Ramos (cell line): Measurements from ENCODE around the gene GDPD5.

Experiments used
- in situ Hi-C: fragments of 300-500 bp; cut with MboI; formaldehyde crosslinking; loops from one replicate; pipeline ENCODE4 v1.14.3; 2022; ENCODE audit warnings: low sequenced_read_pairs; ENCODE audit not compliant: unreplicated experiment

GDPD5 gene, protein sequence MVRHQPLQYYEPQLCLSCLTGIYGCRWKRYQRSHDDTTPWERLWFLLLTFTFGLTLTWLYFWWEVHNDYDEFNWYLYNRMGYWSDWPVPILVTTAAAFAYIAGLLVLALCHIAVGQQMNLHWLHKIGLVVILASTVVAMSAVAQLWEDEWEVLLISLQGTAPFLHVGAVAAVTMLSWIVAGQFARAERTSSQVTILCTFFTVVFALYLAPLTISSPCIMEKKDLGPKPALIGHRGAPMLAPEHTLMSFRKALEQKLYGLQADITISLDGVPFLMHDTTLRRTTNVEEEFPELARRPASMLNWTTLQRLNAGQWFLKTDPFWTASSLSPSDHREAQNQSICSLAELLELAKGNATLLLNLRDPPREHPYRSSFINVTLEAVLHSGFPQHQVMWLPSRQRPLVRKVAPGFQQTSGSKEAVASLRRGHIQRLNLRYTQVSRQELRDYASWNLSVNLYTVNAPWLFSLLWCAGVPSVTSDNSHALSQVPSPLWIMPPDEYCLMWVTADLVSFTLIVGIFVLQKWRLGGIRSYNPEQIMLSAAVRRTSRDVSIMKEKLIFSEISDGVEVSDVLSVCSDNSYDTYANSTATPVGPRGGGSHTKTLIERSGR

DNA sequence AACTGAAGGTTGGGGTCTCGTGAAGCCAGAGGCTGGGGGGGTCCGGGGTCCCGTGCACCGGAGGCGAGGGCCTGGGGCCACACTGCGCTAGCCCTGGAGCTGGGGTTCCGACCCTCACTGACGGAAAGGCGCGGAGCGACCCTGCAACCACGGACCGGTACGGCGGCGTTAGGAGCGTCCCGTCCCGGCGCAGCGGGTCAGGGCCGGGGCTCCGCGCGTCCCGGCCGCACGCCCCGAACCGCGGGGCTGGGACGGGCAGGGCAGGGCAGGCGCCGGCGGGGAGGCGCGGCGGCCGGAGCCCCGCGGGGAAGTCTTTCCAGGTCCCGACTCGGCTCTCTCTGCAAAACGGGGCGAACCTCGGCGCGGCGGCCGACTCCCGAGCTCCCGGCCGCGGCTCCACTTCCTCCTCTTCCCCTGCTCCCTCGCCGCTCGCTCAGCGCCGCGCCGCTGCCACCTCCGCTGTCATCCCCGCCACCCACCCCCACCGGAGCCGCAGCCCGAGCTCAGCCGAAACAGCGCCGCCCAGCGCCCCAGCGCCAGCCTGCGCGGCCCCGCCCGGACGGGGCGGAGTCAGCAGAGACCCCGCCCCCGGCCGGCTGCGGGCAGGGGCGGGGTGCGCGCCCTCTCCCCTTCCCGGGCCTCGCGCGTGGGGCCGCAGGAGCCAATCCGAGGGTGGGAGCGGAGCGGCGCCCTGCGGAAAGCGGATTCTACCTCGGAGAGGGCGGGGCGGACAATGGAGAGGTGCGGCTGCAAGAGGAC lies at the start of gene GDPD5:
TSS of gene GDPD5 (minus strand) at position 509 of the 759 bp plus-strand sequence. CDS start 48,206 bp downstream, outside the sequence.
- in situ Hi-C loops = no loop called here

DNA sequence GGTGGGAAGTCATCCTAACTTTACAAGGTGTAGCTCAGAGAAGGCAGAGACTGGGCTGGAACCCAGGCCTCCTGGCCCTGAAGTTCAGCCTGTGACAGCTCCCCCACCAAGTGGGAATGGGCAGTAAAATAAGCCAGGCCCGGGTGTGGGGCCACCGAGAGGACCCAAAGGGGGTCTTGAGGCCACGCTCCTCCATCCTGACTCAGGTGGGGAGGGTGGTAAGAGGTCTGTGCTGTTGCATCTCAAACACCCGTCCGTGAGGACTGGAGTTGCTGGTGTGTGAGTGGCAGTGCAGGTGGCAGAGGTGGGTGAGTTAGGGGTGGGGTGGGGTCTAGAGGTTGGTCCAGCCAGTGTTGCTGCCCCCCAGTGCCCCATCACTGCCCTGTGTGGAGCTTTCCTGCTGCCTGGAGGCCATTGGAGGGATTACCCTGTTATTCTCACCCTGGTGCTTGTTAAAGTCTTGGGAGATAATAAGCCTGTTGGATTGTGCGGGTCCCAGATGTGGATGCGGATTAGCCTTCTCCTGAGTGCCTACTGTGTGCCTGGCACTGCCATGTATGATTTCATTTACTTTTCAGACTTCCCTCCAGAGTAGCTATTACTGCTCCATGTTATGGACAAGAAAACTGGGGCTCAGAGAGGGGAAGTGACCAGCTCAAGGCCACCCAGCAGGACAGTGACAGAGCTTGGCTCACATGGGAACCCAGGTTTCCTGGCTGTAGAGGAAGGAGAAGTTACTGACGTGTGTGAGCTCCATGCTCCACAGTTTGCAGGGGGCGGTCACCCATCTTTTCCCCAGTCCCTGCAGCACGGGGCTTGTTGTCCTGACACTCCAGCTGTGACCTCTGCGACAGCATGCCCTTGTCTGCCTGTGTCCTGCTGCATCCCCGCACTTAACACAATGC lies 49.2 kb upstream of the GDPD5 start:
- in situ Hi-C loops = no loop called here

DNA sequence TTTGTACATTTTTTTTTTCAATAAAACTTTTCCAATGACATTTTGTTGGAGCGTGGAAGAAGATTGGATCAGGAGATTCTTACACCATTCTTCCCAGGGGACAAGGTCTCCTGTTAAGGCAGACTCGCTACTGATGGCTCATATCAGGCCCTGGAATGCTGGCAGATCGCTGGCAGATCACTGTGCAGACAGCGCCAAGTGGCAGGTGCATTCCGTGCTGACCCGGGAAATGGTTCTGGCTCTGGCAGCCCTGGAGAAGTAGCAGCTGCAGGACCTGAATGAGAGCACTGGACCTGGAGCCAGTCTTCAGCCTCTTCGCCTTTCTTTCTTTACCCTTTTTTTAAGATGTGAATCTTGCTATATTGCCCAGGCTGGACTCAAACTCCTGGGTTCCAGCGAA lies 47.0 kb upstream of the GDPD5 start:
- in situ Hi-C loops = no loop called here

DNA sequence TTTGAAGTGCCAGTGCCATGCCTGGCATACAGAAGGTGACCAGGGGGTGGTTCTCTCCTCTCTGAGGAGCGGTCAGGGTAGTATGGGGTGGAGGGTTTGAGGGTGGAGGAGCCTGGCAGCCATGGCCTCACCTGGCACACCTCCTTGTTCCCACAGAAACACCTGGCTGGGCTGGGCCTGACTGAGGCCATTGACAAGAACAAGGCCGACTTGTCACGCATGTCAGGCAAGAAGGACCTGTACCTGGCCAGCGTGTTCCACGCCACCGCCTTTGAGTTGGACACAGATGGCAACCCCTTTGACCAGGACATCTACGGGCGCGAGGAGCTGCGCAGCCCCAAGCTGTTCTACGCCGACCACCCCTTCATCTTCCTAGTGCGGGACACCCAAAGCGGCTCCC lies 45.9 kb upstream of the GDPD5 start:
- in situ Hi-C loops = no loop called here

DNA sequence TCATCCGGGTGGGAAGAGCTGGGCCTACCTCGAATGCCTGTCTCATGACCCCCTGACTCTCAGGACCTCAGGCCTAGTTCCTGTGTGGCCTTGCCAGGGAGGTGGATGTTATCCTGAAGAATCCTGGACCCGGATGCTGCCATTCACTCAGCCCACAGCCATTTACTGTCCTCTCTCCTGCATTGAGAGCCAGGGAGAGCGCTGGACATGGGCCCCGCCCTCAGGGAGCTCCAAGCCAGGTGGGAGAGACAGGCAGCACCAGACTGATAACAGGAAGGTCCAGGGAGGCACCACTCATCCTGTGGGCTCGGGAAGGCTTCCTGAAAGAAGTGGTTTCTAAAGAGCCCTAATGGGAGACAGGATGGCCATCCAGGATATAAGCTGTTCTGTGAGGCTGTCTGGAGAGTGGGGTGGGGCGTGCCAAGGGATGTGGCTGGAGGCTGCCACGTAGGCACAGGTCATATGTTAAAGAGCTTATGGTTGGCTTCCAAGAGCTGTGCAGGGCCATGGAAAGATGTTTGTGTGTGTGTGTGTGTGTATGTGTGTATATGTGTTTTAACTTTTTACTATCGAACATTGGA lies 44.9 kb upstream of the GDPD5 start:
- in situ Hi-C loops = no loop called here

DNA sequence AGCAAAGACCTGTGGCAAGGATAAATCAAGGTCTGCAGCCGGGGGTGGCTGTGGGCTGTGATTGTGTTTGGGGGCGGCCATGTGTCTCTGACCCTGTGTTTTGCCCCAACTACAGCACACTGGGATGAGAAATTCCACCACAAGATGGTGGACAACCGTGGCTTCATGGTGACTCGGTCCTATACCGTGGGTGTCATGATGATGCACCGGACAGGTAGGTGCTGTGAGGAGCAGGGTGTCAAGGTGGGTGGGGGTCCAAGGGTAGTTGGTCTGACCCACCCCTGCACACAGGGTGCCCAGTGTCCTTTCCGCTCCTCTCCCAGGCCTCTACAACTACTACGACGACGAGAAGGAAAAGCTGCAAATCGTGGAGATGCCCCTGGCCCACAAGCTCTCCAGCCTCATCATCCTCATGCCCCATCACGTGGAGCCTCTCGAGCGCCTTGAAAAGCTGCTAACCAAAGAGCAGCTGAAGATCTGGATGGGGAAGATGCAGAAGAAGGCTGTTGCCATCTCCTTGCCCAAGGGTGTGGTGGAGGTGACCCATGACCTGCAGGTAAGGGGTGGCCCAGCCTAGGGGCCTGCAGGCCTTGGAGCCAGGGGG lies 43.0 kb upstream of the GDPD5 start:
- in situ Hi-C loops = no loop called here

DNA sequence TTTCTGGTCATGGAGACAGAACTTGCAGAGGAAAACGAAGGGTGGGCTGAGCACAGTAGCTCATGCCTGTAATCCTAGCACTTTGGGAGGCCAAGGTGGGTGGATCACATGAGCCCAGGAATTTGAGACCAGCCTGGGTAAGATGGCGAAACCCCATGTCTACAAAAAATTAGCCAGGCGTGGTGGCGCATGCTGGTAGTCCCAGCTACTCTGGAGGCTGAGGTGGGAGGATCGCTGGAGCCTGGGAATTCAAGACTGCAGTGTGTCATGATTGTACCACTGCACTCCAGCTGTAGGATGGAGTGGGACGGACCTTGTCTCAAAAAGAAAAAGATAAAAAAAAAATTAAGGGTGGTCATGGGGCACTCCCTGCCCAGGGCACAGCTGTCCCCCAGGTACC lies 42.2 kb upstream of the GDPD5 start:
- in situ Hi-C loops = no loop called here

DNA sequence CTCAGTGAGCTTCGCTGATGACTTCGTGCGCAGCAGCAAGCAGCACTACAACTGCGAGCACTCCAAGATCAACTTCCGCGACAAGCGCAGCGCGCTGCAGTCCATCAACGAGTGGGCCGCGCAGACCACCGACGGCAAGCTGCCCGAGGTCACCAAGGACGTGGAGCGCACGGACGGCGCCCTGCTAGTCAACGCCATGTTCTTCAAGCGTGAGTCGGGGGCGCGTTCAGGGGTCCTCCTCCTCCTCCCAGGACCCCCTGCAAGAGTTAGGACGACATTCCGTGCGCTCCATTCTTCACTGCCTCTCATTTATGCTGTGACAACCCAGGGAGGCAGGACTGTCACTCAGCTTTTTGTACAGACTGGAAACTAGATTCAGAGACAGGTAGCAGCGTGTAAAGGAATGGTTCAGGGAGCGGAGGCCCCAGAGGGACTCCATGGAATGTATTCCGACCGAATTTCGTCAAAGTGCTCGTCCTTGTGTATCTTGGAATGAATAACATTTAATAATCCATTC lies 41.1 kb upstream of the GDPD5 start:
- in situ Hi-C loops = no loop called here

DNA sequence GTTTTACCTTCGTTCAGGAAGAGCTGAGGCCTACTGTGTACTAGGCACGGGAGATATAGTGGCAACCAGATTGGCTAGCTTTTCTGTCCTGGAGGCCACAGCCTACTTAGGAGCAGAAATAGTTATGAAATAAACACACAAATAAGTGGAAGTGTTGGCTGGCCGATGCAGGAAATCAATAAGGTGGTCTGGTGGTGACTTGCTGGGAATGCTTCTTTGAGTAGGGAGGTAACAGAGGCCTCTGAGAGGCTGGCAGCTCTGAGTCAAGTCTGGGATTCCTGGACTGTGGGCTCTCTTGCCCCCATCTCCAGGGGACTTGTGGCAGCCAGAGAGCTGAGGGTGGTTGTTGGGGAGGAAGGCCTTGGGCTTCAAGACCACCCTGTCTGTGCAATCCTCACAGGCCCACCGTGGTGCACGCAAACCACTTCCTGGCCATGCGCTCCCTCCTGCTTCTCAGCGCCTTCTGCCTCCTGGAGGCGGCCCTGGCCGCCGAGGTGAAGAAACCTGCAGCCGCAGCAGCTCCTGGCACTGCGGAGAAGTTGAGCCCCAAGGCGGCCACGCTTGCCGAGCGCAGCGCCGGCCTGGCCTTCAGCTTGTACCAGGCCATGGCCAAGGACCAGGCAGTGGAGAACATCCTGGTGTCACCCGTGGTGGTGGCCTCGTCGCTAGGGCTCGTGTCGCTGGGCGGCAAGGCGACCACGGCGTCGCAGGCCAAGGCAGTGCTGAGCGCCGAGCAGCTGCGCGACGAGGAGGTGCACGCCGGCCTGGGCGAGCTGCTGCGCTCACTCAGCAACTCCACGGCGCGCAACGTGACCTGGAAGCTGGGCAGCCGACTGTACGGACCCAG lies 40.4 kb upstream of the GDPD5 start:
- in situ Hi-C loops = no loop called here

DNA sequence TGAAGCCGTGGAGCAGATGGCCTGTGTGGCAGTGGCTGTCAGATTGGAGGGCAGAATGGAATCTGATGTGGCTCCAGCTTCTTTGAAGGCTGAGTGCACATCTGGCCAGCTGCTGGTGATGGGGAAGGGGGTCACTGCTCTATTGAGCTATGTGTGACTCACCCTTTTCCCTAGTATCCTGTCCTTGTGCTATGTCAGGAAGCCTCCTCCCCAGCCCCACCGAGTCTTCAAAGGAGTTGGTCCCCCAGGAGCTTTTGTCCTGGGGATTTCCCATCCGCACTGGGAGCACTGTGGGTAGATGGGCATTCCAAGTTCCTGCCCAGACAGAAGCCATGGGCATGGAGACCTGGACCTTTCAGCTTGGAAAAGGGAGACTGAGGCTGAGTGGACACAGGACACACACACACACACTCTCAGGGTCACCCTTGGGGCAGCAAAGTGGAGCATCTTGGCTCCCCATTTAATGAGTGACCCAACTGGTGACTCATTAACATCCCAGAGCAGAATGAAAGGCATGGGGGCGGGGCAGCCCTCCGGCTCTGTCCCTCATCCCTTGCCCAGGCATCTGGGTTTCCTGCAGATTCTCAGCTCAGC lies 39.6 kb upstream of the GDPD5 start:
- in situ Hi-C loops = no loop called here

DNA sequence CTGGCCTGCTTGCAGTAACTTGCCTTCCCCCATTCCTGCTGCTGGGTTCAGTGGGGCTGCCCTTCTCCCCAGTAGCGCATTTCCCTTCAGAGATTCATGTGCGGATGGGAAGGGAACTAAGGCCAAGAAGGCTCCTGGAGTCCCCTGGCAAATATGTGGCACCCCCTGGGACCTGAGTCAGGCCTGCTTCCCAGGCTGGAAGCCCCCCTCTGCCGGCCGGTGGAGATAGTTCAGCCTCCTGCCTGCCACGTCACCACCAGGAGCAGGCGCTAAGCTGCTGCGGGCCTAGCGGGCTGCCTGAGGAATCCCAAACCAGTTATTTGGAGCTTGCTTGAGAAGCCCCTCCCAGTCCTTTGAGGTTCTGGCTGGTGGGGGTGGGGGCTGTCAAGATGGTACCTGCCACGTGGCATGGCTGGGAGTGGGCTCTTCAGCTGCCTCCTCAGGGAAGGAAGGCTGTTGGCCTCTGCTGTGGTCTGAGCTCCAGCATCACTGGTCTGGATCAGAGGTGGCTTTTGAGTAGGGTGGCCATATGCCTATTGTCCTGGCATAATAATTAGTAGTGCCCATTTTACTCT lies 38.3 kb upstream of the GDPD5 start:
- in situ Hi-C loops = no loop called here

DNA sequence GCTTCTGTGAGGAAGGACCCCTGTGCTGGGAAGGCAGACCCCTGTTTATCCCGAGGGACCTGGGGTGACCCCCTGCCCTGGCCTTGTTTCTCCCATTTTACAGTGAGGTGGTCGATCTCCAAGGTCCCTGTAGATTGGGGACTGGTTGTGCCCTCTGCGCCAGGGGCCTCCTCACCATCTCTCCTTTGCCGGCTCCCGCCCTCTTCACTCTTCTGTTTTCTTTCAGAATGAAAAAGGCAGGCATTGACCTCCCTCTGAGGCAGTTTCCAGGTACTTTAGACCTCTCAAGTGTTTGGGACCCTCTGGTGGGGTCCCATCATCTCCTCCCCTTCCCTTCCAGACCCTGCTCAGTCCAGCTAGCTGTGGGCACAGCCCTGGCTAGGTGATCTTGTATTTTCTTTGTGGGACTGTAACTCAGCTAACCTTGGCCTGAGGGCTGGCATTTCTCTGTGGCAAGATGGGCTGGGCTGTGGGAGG lies 37.8 kb upstream of the GDPD5 start:
- in situ Hi-C loops = no loop called here

DNA sequence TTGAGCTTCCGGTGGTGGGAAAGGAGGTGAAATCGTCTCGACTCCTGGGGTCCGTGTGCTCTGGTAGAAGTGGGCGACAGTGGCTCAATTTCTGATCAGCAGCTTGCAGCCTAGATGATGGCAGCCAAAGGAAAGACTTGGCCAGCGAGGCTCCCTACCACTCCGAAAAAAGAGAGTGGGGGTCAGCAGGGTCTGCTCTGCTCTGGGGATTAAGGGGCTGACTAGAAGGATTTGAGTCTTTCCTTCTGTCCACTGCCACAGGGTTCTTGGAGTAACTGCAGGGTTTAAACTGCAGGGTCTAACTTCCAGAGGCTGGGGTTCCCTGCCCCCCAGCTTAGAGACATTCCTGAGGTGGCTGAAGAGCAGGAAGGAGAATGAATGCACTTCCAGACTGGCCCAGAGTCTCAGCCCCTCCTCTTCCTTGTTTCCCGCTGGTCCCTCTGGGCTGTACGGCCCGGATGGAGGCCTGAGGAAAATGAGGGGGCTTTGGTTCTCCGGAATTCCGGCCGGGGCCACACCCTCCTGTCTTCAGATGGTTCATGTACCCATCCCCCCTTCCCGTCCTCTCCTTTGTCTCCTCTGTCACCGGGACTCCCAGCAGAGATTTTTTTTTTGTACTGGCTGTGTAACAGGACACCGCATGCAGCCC lies 37.2 kb upstream of the GDPD5 start:
- in situ Hi-C loops = no loop called here

DNA sequence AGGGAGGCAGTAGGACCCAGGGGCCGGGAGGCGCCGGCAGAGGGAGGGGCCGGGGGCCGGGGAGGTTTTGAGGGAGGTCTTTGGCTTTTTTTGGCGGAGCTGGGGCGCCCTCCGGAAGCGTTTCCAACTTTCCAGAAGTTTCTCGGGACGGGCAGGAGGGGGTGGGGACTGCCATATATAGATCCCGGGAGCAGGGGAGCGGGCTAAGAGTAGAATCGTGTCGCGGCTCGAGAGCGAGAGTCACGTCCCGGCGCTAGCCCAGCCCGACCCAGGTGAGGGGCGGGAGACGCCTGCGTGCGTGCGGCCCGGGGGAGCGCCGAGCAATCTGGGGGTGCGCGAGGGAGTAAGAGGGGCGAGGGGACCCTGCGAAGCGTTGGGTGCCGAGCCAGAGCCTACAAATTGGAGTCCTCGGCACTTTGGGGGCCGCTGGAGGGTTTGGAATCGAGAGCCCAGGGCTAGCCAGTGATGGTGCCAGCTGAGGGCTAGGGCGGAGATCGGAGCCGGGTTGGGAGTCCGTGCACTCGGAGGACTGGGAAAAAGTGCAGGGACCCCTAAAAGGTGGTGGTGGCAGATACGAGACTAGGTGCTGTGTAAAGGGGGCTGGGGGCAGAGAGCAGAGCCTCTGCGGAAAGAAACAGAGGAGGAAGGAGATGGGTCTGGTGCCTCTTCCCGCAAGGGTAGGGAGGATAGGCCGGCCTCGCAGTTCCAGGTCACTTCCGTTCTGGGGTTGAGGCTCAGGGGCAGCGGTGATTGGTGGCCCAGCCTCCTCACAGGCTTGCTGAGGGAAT lies 36.5 kb upstream of the GDPD5 start, which contains the start of gene SERPINH1:
TSS of gene SERPINH1 (plus strand) at position 206 of the 788 bp plus-strand sequence. CDS start 4,097 bp downstream, outside the sequence.
- in situ Hi-C loops = no loop called here

DNA sequence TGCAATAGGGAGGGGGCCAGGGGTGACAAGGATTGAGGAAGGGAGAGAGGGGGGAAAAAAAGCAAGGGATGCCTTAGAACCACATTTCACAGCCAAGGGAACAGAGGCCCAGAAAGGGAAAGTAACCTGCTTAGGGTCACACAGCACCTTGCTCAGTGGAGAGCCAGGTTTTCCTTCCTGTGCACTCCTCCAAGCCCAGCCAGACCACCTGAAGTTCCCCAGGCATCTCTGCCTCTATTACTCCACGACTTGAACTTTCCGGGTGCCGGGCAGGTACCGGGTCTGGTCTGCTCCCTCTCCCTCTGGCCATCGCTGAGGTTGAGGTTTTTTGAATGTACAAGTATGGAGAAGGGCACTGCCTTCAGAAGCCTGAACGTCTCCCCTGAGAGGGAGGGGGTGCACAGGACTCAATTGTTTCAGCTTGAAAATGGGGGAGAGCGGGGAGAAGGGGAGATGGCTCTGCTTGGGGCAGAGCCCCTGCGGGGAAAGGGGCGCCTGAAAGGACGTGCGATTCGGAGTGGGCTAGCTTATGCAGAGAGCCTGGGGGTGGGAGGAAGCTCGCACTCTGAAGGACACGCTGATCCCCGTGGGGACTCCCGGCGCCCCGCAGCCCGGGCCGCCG lies 35.8 kb upstream of the GDPD5 start:
- in situ Hi-C loops = no loop called here

DNA sequence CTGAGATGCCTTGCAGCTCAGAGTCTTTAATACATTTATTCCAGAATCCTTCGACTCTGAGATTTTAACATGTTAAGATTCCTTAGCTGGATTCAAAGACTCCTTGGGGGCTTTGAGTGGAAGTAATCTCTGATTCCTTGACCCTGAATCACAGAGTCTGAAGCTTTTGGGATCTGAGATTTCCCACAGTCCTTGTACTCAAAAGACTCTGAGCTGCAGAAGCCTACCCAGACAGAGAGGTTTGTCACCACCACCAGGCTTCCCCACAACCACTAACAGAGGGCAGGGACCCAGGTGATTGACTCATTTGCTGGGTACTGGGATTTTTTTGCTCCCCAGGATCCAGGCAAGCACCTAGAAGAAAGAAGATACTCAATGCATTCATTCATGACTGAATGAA lies 34.9 kb upstream of the GDPD5 start:
- in situ Hi-C loops = no loop called here
